ENCODE measurements around the gene BTBD16.

The BTBD16 gene

DNA sequence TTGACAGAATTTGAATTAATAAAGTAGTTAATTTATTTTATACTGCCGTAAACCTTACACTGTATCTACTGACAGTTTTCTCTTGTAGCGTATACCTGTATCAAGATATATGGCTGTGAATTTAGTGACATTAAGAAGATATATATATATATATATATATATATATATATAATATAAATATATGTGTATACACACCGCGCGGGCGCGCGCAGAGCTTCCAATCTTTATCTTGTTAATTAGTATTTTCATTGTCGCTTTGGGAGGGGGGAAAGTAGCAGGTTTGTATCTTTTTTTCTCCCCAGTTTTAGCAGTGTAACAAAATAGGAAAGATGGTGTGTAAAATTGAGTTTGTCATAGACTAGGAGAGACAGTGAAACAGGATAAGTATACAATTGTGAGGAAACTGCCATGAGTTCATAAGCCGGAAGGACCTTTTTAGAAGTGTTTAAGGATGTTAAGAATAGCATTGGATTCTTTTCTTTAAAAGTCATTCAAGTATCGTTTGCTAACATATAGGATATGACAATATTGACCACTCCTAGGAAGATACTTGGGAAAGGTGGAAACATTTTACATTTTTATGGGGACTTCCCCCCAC is 105.4 kb downstream of the BTBD16 start:
- no peak for FAIRE-seq

DNA sequence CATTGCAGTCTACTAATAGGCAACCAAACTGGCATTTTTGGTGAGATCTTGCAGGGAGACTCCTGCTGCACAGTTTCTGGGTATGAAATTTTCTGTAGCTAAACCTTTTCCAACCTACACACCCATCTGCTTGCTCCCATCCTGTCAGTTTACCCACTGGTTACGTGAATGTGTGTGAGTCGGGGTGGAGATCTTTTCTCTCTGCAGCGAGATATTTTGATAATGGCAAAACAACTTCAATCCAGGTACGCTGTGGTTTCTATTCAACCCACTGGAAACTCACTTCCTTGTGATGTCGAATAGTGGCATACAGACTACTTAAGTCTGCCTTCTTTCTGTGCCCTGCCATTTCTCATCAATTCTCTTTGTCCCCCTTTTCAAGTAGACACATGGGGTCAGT is 107.9 kb downstream of the BTBD16 start:
- FAIRE-seq: no peak

DNA sequence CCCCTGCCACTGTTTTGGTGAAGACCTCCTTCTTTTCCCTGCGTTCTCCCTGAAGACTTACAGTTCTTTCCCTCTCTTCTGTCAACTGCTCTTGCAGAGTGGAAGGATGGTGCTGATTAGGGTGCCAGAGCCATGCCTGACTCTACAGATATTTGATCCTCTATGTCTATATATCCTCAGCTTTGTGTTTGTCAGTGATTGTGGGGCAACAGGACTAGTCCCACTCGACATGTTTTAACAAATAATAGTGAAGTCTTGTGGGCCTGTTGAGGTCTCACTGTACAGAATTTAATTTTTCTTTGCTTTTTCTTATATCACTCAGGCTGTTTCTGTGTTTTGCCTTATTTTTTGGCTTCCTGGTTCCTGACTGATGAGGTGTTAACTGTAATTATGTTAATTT is 108.4 kb downstream of the BTBD16 start:
- FAIRE-seq: no peak

DNA sequence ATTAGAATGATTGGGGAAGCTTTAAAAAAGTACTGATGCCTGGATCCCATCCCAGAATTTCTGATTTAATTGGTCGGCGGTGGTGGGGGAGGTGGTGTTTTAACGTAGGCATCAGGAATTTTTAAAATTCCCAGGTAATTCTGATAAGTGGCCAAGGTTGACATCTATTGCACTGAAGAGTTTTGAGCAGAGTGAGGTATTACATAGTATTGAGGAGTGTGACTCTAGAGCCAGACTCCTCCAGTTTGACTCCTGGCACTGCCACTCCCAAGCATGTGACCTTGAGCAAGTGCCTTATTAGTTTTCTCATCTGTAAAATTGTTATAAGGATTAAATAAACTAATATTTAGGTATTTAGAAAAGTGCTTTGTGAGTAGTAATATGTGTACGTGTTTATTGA is 109.6 kb downstream of the BTBD16 start:
- FAIRE-seq: no peak

DNA sequence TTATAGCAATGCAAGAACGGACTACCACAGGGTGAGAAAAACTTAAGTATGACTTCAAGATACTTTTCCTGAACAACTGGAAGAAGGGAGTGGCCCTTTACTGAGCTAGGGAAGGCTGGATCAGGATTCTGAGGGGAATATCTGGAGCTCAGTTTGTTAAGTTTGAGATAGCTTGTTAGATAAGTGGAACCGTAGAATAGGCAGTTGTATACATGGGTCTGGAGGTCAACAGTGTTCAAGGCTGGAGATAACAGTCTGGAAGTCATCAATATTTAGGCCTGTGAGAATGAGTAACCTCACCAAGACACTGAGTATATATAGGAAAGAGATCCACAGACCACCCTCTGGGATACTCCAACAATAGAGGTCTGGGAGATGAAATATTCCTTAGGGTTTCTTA is 110.6 kb downstream of the BTBD16 start:
- FAIRE-seq: no peak

DNA sequence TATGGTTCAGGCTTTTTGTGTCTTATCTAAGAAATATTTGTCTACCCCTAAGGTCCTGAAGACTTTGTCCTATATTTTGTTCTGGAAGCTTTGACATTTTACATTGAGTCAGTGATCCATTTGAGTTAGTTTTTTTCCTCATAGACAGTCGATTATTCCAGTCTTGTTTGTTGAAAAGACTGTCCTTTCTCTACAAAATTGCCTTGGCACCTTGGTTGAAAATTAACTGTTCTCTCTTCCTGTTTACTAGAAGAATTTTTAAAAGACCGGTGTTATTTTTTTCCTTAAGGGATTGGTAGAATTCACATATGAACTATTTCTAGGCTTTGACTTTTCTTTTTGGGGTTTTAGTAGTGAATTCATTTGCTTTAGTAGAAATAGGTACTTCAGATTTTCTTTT is 115.4 kb downstream of the BTBD16 start:
- no peak for FAIRE-seq

DNA sequence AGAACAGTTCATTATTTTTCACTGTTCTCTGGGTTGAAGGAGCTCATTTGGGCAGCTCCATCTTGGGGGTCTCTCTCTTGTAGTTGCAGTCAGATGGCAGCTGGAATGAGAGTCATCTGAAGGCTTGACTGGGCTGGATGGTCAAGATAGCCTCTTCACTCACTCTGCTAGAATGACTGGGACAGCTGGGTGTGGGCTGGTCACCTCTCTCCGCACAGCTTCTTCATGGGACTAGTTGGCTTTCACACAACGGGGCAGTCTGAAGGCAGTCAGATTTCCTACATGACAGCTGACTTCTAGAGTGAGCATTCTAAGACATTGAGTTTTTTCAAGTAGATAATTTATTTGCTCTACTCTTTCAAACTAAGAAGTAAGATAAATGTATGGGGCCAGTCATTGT is 116.5 kb downstream of the BTBD16 start:
- FAIRE-seq: no peak

Data from islet of Langerhans (tissue), 1 donor.